ENCODE data around the gene CACNA1B.

Gene CACNA1B

DNA sequence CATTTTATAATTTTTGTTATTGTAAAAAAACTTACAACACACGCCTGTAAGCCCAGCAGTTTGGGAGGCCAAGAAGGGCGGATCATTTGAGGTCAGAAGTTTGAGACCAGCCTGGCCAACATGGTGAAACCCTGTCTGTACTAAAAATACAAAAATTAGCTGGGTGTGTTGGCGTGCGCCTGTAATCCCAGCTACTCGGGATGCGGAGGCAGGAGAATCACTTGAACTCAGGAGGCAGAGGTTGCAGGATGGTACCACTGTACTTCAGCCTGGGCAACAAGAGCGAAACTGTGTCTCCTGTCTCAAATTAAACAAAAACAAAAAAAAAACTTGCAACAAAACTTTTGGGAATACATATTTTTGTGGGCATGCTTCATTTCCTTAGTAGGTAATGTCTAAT is 164.6 kb downstream of the CACNA1B start:
- DNase-seq (ENCODE audit: extremely low spot score): no peak
- TF ChIP-seq FOXM1 (IDR thresholded peaks at IDR 0.05; ENCODE audit: borderline replicate concordance) (no peak), CTBP1 (IDR thresholded peaks at IDR 0.05; ENCODE audit: borderline replicate concordance) (no peak), BHLHE40 (IDR thresholded peaks at IDR 0.05; ENCODE audit: borderline replicate concordance) (no peak), TARDBP (IDR thresholded peaks at IDR 0.05) (no peak), FOXA1 (IDR thresholded peaks at IDR 0.05) (no peak), SUZ12 (IDR thresholded peaks at IDR 0.05) (no peak), ZNF384 (IDR thresholded peaks at IDR 0.05) (no peak), ARNT (IDR thresholded peaks at IDR 0.05) (no peak), ELF4 (IDR thresholded peaks at IDR 0.05) (no peak), LEF1 (IDR thresholded peaks at IDR 0.05; ENCODE audit: borderline replicate concordance) (no peak), SP1 (IDR thresholded peaks at IDR 0.05) (no peak), L3MBTL2 (conservative IDR thresholded peaks at IDR 0.05) (no peak), NFRKB (IDR thresholded peaks at IDR 0.05) (no peak), FOXK2 (IDR thresholded peaks at IDR 0.05) (no peak), HDGF (IDR thresholded peaks at IDR 0.05; ENCODE audit: borderline replicate concordance) (no peak)
- TF ChIP-seq, protein P1, sequence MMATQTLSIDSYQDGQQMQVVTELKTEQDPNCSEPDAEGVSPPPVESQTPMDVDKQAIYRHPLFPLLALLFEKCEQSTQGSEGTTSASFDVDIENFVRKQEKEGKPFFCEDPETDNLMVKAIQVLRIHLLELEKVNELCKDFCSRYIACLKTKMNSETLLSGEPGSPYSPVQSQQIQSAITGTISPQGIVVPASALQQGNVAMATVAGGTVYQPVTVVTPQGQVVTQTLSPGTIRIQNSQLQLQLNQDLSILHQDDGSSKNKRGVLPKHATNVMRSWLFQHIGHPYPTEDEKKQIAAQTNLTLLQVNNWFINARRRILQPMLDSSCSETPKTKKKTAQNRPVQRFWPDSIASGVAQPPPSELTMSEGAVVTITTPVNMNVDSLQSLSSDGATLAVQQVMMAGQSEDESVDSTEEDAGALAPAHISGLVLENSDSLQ (IDR thresholded peaks at IDR 0.05): no peak
- ChIA-PET CTCF (no interaction called here), POLR2A (interaction anchor here (0.7 kb wide), 1 partner anchor 26 kb away, joined by 3 read pairs; no protein-coding TSS in a partner anchor)

DNA sequence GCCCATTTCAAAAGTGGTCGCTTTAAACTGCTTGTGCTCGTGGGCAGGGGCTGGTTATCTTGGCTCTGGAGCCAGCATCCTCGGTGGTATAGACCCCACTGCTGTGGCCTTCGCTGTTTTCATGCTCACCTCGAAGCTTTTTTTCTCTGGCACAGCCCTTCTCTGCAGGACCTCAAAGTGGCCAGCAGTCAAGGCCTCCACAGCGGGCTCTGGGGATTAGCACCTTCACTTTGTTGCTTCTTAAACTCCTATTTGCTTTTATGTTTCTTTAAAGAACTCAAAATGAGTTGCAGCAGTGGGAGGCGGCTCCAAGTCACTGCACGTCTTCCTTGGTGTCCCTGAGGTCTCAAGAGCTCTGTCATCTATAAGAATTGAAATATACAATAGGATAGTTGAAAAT is 165.1 kb downstream of the CACNA1B start:
- no peak for TF ChIP-seq SP1 (IDR thresholded peaks at IDR 0.05)
- no peak for TF ChIP-seq TARDBP (IDR thresholded peaks at IDR 0.05)
- no peak for TF ChIP-seq L3MBTL2 (conservative IDR thresholded peaks at IDR 0.05)
- no peak for TF ChIP-seq ELF4 (IDR thresholded peaks at IDR 0.05)
- TF ChIP-seq SUZ12 (IDR thresholded peaks at IDR 0.05): no peak
- TF ChIP-seq CTBP1 (IDR thresholded peaks at IDR 0.05; ENCODE audit: borderline replicate concordance): no peak
- no peak for TF ChIP-seq ZNF384 (IDR thresholded peaks at IDR 0.05)
- TF ChIP-seq FOXA1 (IDR thresholded peaks at IDR 0.05): no peak
- CTCF ChIA-PET: no interaction called here
- no peak for DNase-seq (ENCODE audit: extremely low spot score)
- POLR2A ChIA-PET: interaction anchor here (0.7 kb wide), 1 partner anchor 26 kb away, joined by 3 read pairs; no protein-coding TSS in a partner anchor

DNA sequence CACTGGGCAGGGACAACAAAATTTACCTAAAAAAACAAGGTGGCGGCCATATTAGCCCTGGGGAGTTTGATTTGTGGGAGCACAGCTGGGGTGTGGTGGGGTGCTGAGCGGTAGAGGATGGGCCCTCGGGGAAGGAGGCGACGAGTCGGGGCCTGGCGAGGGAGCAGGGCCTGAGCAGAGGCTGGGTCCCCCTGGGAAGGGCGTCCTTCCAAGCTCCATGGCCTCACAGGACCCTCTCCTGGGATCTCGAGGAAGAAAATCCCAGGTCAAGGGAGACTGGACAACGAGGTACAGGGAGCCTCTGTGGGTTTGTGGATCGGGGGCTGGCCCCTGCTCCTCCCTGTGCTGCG is 165.5 kb downstream of the CACNA1B start:
- no peak for TF ChIP-seq CTBP1 (IDR thresholded peaks at IDR 0.05; ENCODE audit: borderline replicate concordance)
- TF ChIP-seq, protein P1 (IDR thresholded peaks at IDR 0.05): no peak
- no peak for TF ChIP-seq ZNF384 (IDR thresholded peaks at IDR 0.05)
- no peak for TF ChIP-seq SP1 (IDR thresholded peaks at IDR 0.05)
- TF ChIP-seq TARDBP (IDR thresholded peaks at IDR 0.05): no peak
- TF ChIP-seq LEF1 (IDR thresholded peaks at IDR 0.05; ENCODE audit: borderline replicate concordance): no peak
- no peak for TF ChIP-seq NFRKB (IDR thresholded peaks at IDR 0.05)
- no peak for TF ChIP-seq ELF4 (IDR thresholded peaks at IDR 0.05)
- no peak for TF ChIP-seq FOXK2 (IDR thresholded peaks at IDR 0.05)
- TF ChIP-seq HDGF (IDR thresholded peaks at IDR 0.05; ENCODE audit: borderline replicate concordance): no peak
- TF ChIP-seq SUZ12 (IDR thresholded peaks at IDR 0.05): no peak
- no peak for TF ChIP-seq BHLHE40 (IDR thresholded peaks at IDR 0.05; ENCODE audit: borderline replicate concordance)
- TF ChIP-seq FOXM1 (IDR thresholded peaks at IDR 0.05; ENCODE audit: borderline replicate concordance): no peak
- TF ChIP-seq FOXA1 (IDR thresholded peaks at IDR 0.05): no peak
- no peak for TF ChIP-seq L3MBTL2 (conservative IDR thresholded peaks at IDR 0.05)
- no peak for TF ChIP-seq ARNT (IDR thresholded peaks at IDR 0.05)
- ChIA-PET POLR2A (interaction anchor here (0.7 kb wide), 1 partner anchor 27 kb away, joined by 3 read pairs; no protein-coding TSS in a partner anchor), CTCF (no interaction called here)
- no peak for DNase-seq (ENCODE audit: extremely low spot score)

DNA sequence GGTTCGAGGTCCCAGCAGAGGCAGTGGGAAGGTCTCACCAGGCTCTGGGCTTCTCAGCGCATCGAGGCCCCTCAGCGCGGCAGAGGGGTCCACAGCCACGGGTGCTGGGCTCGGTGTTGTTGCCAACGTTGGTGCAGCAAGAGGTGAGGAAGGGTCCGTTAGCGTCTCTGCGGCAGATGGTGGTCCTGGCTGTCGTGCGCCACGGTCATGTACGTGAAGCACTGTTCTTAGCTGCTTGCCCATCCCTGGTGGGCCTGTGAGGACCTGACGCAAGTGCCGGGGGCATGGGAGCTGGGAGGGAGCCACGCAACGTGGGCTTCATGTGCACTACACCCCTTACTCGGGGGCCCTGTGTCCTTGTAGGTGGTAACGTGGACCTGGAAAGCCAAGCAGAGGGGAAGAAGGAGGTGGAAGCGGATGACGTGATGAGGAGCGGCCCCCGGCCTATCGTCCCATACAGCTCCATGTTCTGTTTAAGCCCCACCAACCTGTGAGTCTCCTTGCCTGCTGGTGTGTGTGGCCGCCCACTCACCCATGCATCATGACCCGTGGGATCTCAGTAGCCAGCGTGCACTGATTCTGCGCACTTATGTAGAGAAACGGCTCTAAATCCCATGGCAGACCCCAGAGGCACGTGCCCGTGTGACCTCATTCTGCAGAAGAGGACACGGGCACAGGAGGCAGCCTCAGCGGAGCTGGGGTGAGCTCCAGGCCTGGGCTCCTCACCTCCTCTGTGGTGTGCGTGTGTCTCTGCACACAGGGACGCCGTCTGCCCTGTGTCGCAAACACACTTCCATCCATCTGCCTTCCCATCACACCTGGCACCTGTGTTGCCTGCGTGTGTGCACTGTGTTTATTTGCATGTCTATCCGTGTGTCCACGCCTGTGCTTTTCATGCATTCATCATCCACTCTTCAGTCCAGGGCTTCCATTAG is 166.1 kb downstream of the CACNA1B start:
- no peak for DNase-seq (ENCODE audit: extremely low spot score)
- ChIA-PET POLR2A (no interaction called here), CTCF (no interaction called here)
- TF ChIP-seq TARDBP (IDR thresholded peaks at IDR 0.05) (no peak), ELF4 (IDR thresholded peaks at IDR 0.05) (no peak), NFRKB (IDR thresholded peaks at IDR 0.05) (no peak), FOXM1 (IDR thresholded peaks at IDR 0.05; ENCODE audit: borderline replicate concordance) (no peak), CTBP1 (IDR thresholded peaks at IDR 0.05; ENCODE audit: borderline replicate concordance) (no peak), SUZ12 (IDR thresholded peaks at IDR 0.05) (no peak), SP1 (IDR thresholded peaks at IDR 0.05) (no peak)

DNA sequence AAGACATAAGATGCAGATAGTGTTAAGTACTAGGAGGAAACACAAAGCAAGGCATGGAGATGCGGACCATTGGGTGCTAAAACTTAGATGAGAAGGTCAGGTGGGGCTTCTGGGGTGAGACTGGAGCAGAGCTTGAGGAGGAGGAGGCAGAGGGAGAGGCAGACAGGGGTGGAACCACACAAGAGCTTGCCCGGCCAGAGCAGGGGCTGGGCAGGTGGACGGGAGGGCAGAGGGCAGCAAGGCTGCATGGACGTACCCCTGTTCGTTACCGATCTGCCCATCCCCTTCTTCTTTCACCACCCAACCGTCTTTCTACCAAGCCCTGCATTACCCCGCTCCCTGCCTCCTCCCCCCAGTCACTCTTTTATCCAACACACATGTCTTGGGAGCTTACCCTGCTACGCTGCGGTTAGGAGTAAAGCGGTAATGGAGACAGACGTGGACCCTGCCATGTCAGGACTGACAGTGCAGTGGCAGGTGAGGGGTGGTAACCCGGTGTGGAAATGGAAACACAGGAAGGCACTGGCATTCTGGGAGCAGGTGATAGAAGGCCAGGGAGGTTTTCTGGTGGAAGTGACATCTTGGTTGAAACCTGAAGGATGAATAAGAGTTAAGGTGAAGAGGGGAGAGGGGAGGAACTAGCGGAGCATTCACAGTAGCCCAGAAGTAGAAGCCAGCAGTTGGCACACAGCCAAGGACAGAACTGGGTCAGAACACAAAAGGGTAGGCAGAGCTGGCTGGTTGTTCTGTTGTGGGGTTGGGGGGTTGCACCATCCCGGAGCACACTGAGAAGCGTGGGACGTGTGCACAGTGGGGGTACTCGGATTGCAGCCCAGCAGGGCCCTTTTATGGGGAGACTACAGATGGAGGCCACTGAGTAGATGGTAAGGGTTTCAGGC is 167.2 kb downstream of the CACNA1B start:
- TF ChIP-seq FOXK2 (IDR thresholded peaks at IDR 0.05): no peak
- no peak for TF ChIP-seq FOXA1 (IDR thresholded peaks at IDR 0.05)
- no peak for TF ChIP-seq ZNF384 (IDR thresholded peaks at IDR 0.05)
- TF ChIP-seq NFRKB (IDR thresholded peaks at IDR 0.05): no peak
- no peak for TF ChIP-seq ARNT (IDR thresholded peaks at IDR 0.05)
- TF ChIP-seq ELF4 (IDR thresholded peaks at IDR 0.05): no peak
- TF ChIP-seq FOXM1 (IDR thresholded peaks at IDR 0.05; ENCODE audit: borderline replicate concordance): no peak
- no peak for TF ChIP-seq LEF1 (IDR thresholded peaks at IDR 0.05; ENCODE audit: borderline replicate concordance)
- TF ChIP-seq BHLHE40 (IDR thresholded peaks at IDR 0.05; ENCODE audit: borderline replicate concordance): no peak
- TF ChIP-seq SUZ12 (IDR thresholded peaks at IDR 0.05): no peak
- no peak for TF ChIP-seq HDGF (IDR thresholded peaks at IDR 0.05; ENCODE audit: borderline replicate concordance)
- TF ChIP-seq L3MBTL2 (conservative IDR thresholded peaks at IDR 0.05): no peak
- no peak for TF ChIP-seq SP1 (IDR thresholded peaks at IDR 0.05)

More for the DNA sequence above, 167.2 kb downstream of the CACNA1B start:
- CTCF ChIA-PET: no interaction called here
- POLR2A ChIA-PET: no interaction called here
- DNase-seq (ENCODE audit: extremely low spot score): no peak

Data from HEK293T (cell line).